H7 (cell line): ENCODE results near the gene KLHL2. TPM values are rescaled to one million over a fixed set of nuclear protein-coding genes. Genes with fewer than 3 reads are reported as not detected.
A peak's percentile ranks its signal among the peaks of the same experiment; 100 is the strongest.

Source experiments
- DNase-seq: peaks from one replicate; pipeline ENCODE4 v3.0.0; 2012
- H3K27me3 ChIP-seq: 2 replicates; pipeline ENCODE4 v1.6.0; 2011; ENCODE audit warnings: mild to moderate bottlenecking, low read length; ENCODE audit not compliant: control insufficient read depth, insufficient read depth
- H3K36me3 ChIP-seq: replicated peaks from 2 replicates; pipeline ENCODE4 v1.5.1; 2011; ENCODE audit warnings: low read length; ENCODE audit not compliant: control insufficient read depth, insufficient read depth
- H3K4me3 ChIP-seq: 2 replicates; pipeline ENCODE4 v1.5.1; 2011; ENCODE audit warnings: low read depth, mild to moderate bottlenecking, control low read depth, low read length, moderate library complexity; ENCODE audit not compliant: insufficient read depth
- total RNA-seq: library from RNA; depleted of rRNA; stranded (reverse); fragments of >200 nt; shearing (Covaris generic); gene quantifications from 2 replicates; pipeline ENCODE4 v1.2.3, GENCODE V29; 2014

Gene KLHL2
- total RNA-seq, 1 experiment from 2014 or later, result 9.6 TPM

- Histone ChIP-seq H3K4me3 (no peak overlapping the region), H3K36me3 (no peaks in the 10 kb centered on the region), H3K27me3 (no peaks in the 10 kb centered on the region)
- DNase-seq, result no peak
Measured at GRCh38 chr4:165191814-165192499, 15.4 kb upstream of the KLHL2 start.

DNA sequence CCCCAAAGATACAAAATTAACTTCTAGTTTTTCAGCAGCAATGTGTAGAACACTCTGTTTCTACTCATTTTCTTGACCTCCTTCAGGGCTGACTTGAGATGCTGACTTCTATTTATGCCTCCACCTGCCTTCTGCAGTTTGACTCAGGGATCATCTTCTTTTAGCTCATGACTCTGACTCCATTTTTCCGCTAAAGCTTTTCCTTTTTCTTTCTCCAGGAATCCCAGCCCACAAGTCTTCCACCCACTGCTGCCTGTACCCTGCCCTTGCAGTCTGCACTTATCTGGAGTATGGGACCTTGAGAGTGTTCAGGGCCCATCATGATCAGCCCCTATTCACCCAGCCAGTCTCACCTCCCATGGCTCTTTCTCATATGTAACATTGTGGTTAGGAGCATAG, 14.9 kb upstream of the KLHL2 start:
- Histone ChIP-seq H3K4me3 (no peak overlapping the region), H3K36me3 (no peaks in the 10 kb centered on the region), H3K27me3 (no peaks in the 10 kb centered on the region)
- no peak for DNase-seq

GRCh38 chr4:165192956-165193355, 14.4 kb upstream of the KLHL2 start:
- no peak for DNase-seq
- Histone ChIP-seq H3K36me3 (no peaks in the 10 kb centered on the region), H3K4me3 (no peak overlapping the region), H3K27me3 (no peaks in the 10 kb centered on the region)

GRCh38 chr4:165194368-165194767, 13.0 kb upstream of the KLHL2 start:
- no peak for DNase-seq
- Histone ChIP-seq H3K27me3 (no peaks in the 10 kb centered on the region), H3K4me3 (no peak overlapping the region), H3K36me3 (no peaks in the 10 kb centered on the region)

GRCh38 chr4:165198329-165198728, 9.0 kb upstream of the KLHL2 start:
- H3K36me3 ChIP-seq, result no peaks in the 10 kb centered on the region
- no peak for DNase-seq
- no peaks in the 10 kb centered on the region for H3K27me3 ChIP-seq
- no peak overlapping the region for H3K4me3 ChIP-seq

- no peak for DNase-seq
- H3K27me3 ChIP-seq, result no peaks in the 10 kb centered on the region
- no peak overlapping the region for H3K4me3 ChIP-seq
- no peaks in the 10 kb centered on the region for H3K36me3 ChIP-seq
Measured at GRCh38 chr4:165199286-165199685, 8.1 kb upstream of the KLHL2 start.

GRCh38 chr4:165199722-165200121, 7.6 kb upstream of the KLHL2 start:
- Histone ChIP-seq H3K27me3 (no peaks in the 10 kb centered on the region), H3K4me3 (no peak overlapping the region)
- DNase-seq, result no peak

DNA sequence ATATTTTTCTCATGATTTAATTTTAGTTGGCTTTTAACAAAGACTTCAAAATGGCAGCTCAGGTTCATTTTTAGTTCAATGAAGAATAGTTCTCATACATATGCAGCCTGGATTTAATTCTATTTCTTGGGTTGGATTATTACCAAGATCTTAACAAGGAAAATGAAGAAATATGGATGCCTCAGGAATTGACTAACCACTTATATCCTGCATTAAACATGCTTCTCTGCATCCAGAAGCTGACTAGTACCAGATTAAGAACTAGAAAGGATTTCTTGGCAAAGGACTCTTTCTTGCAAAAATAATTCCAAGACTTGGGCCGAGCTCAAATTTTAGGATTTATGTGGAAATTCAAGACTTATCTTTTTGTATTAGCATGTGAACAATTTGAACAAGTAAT, 5.6 kb upstream of the KLHL2 start:
- Histone ChIP-seq H3K27me3 (peaks cover 1% of the 10 kb centered on the region; the same call in 1 of the 2 replicates), H3K36me3 (no peaks in the 10 kb centered on the region), H3K4me3 (no peak overlapping the region)
- no peak for DNase-seq

More at GRCh38 chr4:165199722-165200121, 7.6 kb upstream of the KLHL2 start:
- H3K36me3 ChIP-seq, result no peaks in the 10 kb centered on the region

GRCh38 chr4:165203541-165204461, 3.6 kb upstream of the KLHL2 start:
- Histone ChIP-seq H3K36me3 (no peaks in the 10 kb centered on the region), H3K27me3 (peaks cover 11% of the 10 kb centered on the region), H3K4me3 (no peak overlapping the region)
- DNase-seq, result no peak

DNA sequence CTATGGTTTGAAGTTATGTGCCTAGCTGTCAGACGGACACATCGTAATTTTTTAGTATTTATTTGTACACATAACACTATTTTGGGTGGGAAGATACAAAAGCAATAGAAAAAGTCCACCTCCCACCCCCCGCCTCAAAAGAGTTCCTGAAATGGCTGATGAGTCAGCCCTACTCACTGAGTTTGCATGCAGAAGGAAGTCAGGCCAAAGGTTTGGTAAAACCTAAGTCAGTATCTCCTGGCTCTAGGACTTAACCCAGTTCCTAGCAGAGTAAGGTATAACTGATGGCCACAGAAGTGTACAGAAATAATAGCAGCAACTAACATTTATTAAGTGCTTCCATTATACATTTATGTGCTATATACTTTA, 2.9 kb upstream of the KLHL2 start:
- Histone ChIP-seq H3K4me3 (no peak overlapping the region), H3K36me3 (no peaks in the 10 kb centered on the region), H3K27me3 (peaks cover 11% of the 10 kb centered on the region)
- DNase-seq, result no peak

DNA sequence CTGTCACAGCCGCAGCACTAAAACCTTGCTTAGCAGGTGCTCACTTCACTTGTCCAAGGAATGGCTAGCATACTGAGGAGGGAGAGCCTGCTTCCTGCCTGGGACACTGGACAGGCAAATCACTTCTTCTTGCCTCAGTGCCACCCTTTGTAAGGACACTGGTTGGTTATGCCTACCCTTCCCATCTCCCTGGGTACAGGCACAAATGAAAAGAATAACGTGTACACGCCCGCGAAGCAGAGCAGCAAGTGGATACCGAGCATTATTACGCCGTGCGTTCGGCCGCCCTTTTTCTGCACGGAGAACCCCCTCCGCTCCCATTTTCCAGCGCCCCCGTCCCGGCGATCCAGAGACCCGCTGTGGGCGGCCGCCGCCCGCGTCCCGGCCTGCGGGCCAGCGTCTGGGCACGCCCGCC, 338 bp upstream of the KLHL2 start:
- Histone ChIP-seq H3K27me3 (peaks cover 11% of the 10 kb centered on the region), H3K36me3 (no peaks in the 10 kb centered on the region), H3K4me3 (peak overlapping the region; percentile 69)
- DNase-seq, result peak; percentile 47

- peaks cover 11% of the 10 kb centered on the region for H3K27me3 ChIP-seq
- H3K36me3 ChIP-seq, result no peaks in the 10 kb centered on the region
- peak overlapping the region; percentile 69 for H3K4me3 ChIP-seq
- DNase-seq, result no peak
Measured at GRCh38 chr4:165208221-165208652, 876 bp downstream of the KLHL2 start.

GRCh38 chr4:165208741-165209388, 1.5 kb downstream of the KLHL2 start:
- Histone ChIP-seq H3K4me3 (no peak overlapping the region), H3K27me3 (peaks cover 11% of the 10 kb centered on the region), H3K36me3 (no peaks in the 10 kb centered on the region)
- no peak for DNase-seq

DNA sequence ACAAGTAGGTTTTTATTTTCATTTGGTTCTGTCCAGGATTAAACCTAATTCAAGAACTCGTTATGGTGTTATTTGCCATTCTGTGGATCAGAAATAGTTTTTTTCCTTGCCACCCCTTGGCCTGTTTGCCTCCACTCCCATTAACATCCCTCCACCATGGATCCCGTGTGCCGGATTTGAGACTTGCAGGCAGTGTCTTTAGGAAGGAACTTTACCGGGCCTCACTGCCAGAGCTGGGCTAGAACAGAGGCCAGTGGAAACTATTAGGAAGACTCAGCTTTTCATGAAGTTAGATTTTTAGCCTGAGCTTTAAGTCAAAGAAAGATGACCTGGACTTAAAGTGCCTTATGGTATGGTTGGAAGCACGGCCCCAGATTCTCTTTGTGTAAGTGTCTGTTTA, 2.4 kb downstream of the KLHL2 start:
- no peaks in the 10 kb centered on the region for H3K36me3 ChIP-seq
- no peak for DNase-seq
- H3K27me3 ChIP-seq, result peaks cover 11% of the 10 kb centered on the region
- no peak overlapping the region for H3K4me3 ChIP-seq

DNA sequence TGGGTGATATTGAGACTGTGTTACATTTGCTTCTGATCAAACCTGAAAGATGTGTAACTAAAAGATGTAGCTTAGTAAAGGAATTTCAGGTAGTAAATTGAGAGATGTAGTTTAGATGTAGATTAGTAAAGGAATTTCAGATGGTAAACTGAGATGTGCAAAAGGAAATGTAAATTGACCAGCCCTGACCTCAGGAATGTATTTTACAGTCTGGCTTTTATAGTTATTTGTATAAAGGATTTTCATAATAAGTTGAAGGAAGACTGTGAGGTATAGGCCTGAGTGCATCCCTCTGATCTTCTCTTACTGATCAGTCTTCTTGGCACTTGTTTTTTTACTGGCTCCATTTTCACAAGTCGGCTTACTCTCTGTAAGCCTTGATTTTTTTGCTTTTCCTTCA, 3.2 kb downstream of the KLHL2 start:
- Histone ChIP-seq H3K4me3 (no peak overlapping the region), H3K36me3 (no peaks in the 10 kb centered on the region), H3K27me3 (peaks cover 11% of the 10 kb centered on the region)
- DNase-seq, result no peak
